NB4 (cell line): ENCODE measurements around the gene MBNL2.

Source experiments
- POLR2A ChIP-seq: IDR thresholded peaks from 2 replicates; pipeline ENCODE4 v1.6.1; 2011; ENCODE audit warnings: mild to moderate bottlenecking; ENCODE audit not compliant: insufficient read length; ENCODE audit errors: extremely low read depth
- TF ChIP-seq, protein P1 (sequence below): IDR thresholded peaks from one replicate; pipeline ENCODE4 v1.5.1; 2012; ENCODE audit warnings: low read depth, low read length

DNA sequence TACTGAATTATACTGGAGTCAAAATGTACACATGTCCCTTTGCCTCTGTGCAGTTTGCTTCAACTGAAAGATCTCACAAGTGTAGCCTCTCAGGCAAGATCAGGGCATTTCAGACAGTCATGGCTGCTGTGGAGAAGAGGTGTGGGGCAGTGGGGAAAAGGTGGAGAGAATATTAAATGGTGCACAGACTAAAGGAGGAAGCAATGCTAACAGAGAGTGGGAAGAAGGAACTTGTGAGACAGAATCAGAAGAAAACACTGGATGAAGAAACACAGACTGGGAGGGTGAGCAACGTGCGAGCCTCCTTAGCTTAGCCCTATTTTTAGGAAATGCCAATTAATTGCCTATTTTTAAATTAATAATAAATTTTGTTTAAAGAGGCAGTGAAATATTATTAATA is 162.2 kb downstream of the MBNL2 start:
- TF ChIP-seq POLR2A: no peak
- TF ChIP-seq, protein P1, sequence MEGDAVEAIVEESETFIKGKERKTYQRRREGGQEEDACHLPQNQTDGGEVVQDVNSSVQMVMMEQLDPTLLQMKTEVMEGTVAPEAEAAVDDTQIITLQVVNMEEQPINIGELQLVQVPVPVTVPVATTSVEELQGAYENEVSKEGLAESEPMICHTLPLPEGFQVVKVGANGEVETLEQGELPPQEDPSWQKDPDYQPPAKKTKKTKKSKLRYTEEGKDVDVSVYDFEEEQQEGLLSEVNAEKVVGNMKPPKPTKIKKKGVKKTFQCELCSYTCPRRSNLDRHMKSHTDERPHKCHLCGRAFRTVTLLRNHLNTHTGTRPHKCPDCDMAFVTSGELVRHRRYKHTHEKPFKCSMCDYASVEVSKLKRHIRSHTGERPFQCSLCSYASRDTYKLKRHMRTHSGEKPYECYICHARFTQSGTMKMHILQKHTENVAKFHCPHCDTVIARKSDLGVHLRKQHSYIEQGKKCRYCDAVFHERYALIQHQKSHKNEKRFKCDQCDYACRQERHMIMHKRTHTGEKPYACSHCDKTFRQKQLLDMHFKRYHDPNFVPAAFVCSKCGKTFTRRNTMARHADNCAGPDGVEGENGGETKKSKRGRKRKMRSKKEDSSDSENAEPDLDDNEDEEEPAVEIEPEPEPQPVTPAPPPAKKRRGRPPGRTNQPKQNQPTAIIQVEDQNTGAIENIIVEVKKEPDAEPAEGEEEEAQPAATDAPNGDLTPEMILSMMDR: no peak
